ENCODE measurements around the gene B2M. TPM values are rescaled to one million over a fixed set of nuclear protein-coding genes. Genes with fewer than 3 reads are reported as not detected.
A peak's percentile ranks its signal among the peaks of the same experiment; 100 is the strongest.

Gene B2M
- 79.3 TPM for polyA plus RNA-seq (2013, experiment 1 of 2)
- polyA plus RNA-seq (2013, experiment 2 of 2), result 87.9 TPM

DNA sequence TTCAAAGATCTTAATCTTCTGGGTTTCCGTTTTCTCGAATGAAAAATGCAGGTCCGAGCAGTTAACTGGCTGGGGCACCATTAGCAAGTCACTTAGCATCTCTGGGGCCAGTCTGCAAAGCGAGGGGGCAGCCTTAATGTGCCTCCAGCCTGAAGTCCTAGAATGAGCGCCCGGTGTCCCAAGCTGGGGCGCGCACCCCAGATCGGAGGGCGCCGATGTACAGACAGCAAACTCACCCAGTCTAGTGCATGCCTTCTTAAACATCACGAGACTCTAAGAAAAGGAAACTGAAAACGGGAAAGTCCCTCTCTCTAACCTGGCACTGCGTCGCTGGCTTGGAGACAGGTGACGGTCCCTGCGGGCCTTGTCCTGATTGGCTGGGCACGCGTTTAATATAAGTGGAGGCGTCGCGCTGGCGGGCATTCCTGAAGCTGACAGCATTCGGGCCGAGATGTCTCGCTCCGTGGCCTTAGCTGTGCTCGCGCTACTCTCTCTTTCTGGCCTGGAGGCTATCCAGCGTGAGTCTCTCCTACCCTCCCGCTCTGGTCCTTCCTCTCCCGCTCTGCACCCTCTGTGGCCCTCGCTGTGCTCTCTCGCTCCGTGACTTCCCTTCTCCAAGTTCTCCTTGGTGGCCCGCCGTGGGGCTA is at the start of gene B2M, which contains the start of gene PATL2:
TSS of gene B2M (plus strand) at position 422 of the 647 bp plus-strand sequence. CDS start at position 452, 30 bp downstream.
TSS of gene PATL2 (minus strand) at position 228 of the 647 bp plus-strand sequence. CDS start 34,833 bp downstream, outside the sequence.
- H3K4me3 ChIP-seq (ENCODE audit: low read length), result peak within 1 kb of the TSS; percentile 81
- peaks cover 16% of the 10 kb centered on the region for H3K27me3 ChIP-seq (ENCODE audit: insufficient read depth, low read length)
- peak within 1 kb of the TSS; percentile 59; the same call in 1 of the 2 replicates for H3K27ac ChIP-seq (ENCODE audit: low read depth, low read length)
- no peaks in the 10 kb centered on the region for H3K4me1 ChIP-seq (ENCODE audit: insufficient read depth, low read length)
- H3K9me3 ChIP-seq (ENCODE audit: insufficient read depth, low read depth, low read length), result no peaks in the 10 kb centered on the region
- WGBS, result under 1% methylated on average over 37 of the region's 37 CpGs
- peak within 1 kb of the TSS; percentile 72 for H3K9ac ChIP-seq (ENCODE audit: low read depth, low read length)
- H3K36me3 ChIP-seq (ENCODE audit: insufficient read depth, low read length), result peaks cover 9% of the 10 kb centered on the region

DNA sequence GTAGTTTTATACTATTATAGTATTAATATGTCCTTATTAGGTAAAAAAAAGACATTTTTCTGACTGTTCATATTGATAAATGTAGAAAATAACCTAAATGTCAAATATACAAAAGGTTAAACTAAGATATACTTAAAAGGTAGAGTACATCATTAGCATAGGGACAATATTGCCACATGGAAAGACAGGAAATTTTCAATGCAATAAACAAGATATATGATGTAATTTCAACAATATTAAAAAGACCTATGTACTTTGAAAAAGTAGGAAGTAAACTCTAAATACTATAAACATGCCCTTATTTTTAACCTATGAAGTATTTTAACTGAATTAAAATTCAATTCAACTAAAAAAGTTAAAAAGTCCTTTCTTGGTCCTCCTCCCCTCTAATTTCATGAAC is 49.7 kb upstream of the B2M start:
- no peaks in the 10 kb centered on the region for H3K9me3 ChIP-seq (ENCODE audit: insufficient read depth, low read depth, low read length)
- H3K27ac ChIP-seq (ENCODE audit: low read depth, low read length), result no peak overlapping the region
- H3K27me3 ChIP-seq (ENCODE audit: insufficient read depth, low read length), result no peaks in the 10 kb centered on the region
- peak overlapping the region; percentile 86; the same call in 1 of the 2 replicates for H3K4me3 ChIP-seq (ENCODE audit: low read length)
- peaks cover 7% of the 10 kb centered on the region for H3K4me1 ChIP-seq (ENCODE audit: insufficient read depth, low read length)
- H3K9ac ChIP-seq (ENCODE audit: low read depth, low read length), result no peak overlapping the region
- peaks cover 34% of the 10 kb centered on the region for H3K36me3 ChIP-seq (ENCODE audit: insufficient read depth, low read length)

GRCh38 chr15:44662478-44663409 is 48.6 kb upstream of the B2M start:
- no peaks in the 10 kb centered on the region for H3K27me3 ChIP-seq (ENCODE audit: insufficient read depth, low read length)
- H3K27ac ChIP-seq (ENCODE audit: low read depth, low read length), result peak overlapping the region; percentile 83
- H3K4me1 ChIP-seq (ENCODE audit: insufficient read depth, low read length), result peaks cover 7% of the 10 kb centered on the region
- no peaks in the 10 kb centered on the region for H3K9me3 ChIP-seq (ENCODE audit: insufficient read depth, low read depth, low read length)
- H3K36me3 ChIP-seq (ENCODE audit: insufficient read depth, low read length), result peaks cover 23% of the 10 kb centered on the region
- H3K4me3 ChIP-seq (ENCODE audit: low read length), result peak overlapping the region; percentile 86
- peak overlapping the region; percentile 86 for H3K9ac ChIP-seq (ENCODE audit: low read depth, low read length)
- 28% methylated on average over 34 of the region's 34 CpGs for WGBS

GRCh38 chr15:44663410-44664308 is 47.7 kb upstream of the B2M start, which contains the start of gene SPG11:
Gene SPG11, minus strand, starts transcription at chr15:44663662. Its CDS starts 15 bp downstream, at chr15:44663647.
- H3K27me3 ChIP-seq (ENCODE audit: insufficient read depth, low read length), result no peaks in the 10 kb centered on the region
- 10% methylated on average over 53 of the region's 53 CpGs for WGBS
- H3K27ac ChIP-seq (ENCODE audit: low read depth, low read length), result peak within 1 kb of the TSS; percentile 83
- H3K4me1 ChIP-seq (ENCODE audit: insufficient read depth, low read length), result peaks cover 7% of the 10 kb centered on the region
- H3K36me3 ChIP-seq (ENCODE audit: insufficient read depth, low read length), result peaks cover 16% of the 10 kb centered on the region
- no peaks in the 10 kb centered on the region for H3K9me3 ChIP-seq (ENCODE audit: insufficient read depth, low read depth, low read length)
- H3K9ac ChIP-seq (ENCODE audit: low read depth, low read length), result peak within 1 kb of the TSS; percentile 86
- H3K4me3 ChIP-seq (ENCODE audit: low read length), result peak within 1 kb of the TSS; percentile 86

DNA sequence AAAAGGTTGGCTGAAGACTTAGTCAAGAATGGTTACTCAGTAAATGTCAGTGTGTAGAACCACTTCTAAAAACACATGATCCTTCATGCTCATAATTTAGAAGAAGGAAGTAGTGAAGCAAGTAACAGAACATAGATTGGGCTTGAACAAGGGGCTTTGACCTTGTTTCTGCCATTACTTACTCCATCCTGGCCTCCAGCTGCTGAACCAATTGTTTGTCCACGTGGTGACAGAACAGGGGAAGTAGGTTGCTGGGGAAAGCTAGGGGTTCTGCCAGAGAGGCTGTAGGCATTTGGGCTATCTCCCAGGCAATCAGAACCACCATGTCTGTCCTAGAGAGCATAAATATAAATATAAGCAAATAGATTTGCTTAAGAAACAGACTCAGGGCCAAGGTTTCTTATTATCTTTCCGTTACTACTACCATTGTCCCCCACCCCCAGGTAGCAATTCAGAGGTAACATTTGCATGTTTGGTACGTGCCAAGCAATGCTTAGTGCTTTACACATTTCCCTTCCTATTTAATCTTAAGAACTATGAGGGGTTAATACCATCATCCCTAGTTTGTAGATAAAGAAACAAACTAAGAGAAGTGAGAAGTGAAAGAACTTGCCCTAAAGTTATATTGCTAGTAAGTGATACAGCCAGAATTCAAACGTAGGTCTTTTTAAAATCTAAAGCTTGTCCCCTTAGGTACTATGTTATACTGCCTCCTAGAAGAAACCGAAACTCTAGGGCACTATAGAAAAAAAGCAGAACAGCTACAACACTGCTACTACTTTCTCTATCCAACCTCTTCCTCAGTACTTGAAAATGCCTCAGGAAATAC is 44.9 kb upstream of the B2M start:
- no peaks in the 10 kb centered on the region for H3K36me3 ChIP-seq (ENCODE audit: insufficient read depth, low read length)
- H3K4me3 ChIP-seq (ENCODE audit: low read length), result no peak overlapping the region
- H3K27ac ChIP-seq (ENCODE audit: low read depth, low read length), result no peak overlapping the region
- H3K4me1 ChIP-seq (ENCODE audit: insufficient read depth, low read length), result peaks cover 7% of the 10 kb centered on the region
- no peaks in the 10 kb centered on the region for H3K9me3 ChIP-seq (ENCODE audit: insufficient read depth, low read depth, low read length)
- H3K9ac ChIP-seq (ENCODE audit: low read depth, low read length), result no peak overlapping the region
- 75% methylated on average over 5 of the region's 5 CpGs for WGBS
- no peaks in the 10 kb centered on the region for H3K27me3 ChIP-seq (ENCODE audit: insufficient read depth, low read length)

- Histone ChIP-seq H3K4me1 (ENCODE audit: insufficient read depth, low read length) (peaks cover 4% of the 10 kb centered on the region), H3K9ac (ENCODE audit: low read depth, low read length) (no peak overlapping the region), H3K4me3 (ENCODE audit: low read length) (no peak overlapping the region), H3K27ac (ENCODE audit: low read depth, low read length) (no peak overlapping the region), H3K27me3 (ENCODE audit: insufficient read depth, low read length) (no peaks in the 10 kb centered on the region), H3K9me3 (ENCODE audit: insufficient read depth, low read depth, low read length) (no peaks in the 10 kb centered on the region), H3K36me3 (ENCODE audit: insufficient read depth, low read length) (no peaks in the 10 kb centered on the region)
- WGBS, result 91% methylated on average over 3 of the region's 3 CpGs
Observed at GRCh38 chr15:44667039-44667360, 44.3 kb upstream of the B2M start.

GRCh38 chr15:44668921-44669320 is 42.4 kb upstream of the B2M start:
- H3K9ac ChIP-seq (ENCODE audit: low read depth, low read length), result no peak overlapping the region
- peaks cover 2% of the 10 kb centered on the region; the same call in 1 of the 2 replicates for H3K4me1 ChIP-seq (ENCODE audit: insufficient read depth, low read length)
- H3K27me3 ChIP-seq (ENCODE audit: insufficient read depth, low read length), result no peaks in the 10 kb centered on the region
- no peaks in the 10 kb centered on the region for H3K36me3 ChIP-seq (ENCODE audit: insufficient read depth, low read length)
- H3K9me3 ChIP-seq (ENCODE audit: insufficient read depth, low read depth, low read length), result no peaks in the 10 kb centered on the region
- no peak overlapping the region for H3K4me3 ChIP-seq (ENCODE audit: low read length)
- no peak overlapping the region for H3K27ac ChIP-seq (ENCODE audit: low read depth, low read length)
- WGBS, result 87% methylated on average over 2 of the region's 2 CpGs

DNA sequence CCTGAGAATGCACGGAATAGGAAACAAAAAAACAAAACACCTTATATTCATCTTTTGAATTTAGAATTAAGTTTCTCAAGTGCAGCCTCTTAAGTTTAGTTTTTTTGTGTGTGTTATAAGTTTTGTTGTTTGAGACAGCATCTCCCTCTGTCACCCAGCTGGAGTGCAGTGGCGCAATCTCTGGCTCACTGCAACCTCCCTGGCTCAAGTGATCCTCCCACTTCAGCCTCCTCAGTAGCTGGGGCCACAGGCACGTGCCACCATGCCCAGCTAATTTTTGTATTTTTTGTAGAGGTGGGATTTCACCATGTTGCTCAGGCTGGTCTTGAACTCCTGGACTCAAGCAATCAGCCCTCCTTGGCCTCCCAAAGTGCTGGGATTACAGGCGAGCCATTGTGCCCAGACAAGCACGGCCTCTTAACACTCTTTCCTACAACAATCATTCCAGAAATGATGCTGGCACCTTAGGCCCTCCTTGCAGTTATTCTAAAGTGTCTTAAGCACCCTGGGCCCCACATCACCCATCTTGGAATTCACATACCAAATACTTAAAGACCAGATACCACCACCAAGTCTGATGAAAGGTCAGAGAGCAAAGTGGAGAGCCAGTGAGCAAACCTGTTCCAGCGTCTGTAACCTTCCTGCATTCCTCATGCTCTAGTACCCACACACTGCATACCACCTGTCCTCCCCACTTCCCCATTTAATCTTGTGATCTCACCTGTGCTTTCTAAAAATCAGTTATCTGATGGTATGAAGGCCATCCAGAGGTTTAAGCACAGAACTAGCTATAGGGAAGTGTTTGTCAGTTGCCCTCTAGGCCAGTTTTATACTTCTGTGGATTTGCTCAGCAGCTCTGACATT is 41.0 kb upstream of the B2M start:
- no peaks in the 10 kb centered on the region for H3K9me3 ChIP-seq (ENCODE audit: insufficient read depth, low read depth, low read length)
- no peak overlapping the region for H3K9ac ChIP-seq (ENCODE audit: low read depth, low read length)
- H3K27me3 ChIP-seq (ENCODE audit: insufficient read depth, low read length), result no peaks in the 10 kb centered on the region
- 84% methylated on average over 6 of the region's 6 CpGs for WGBS
- no peaks in the 10 kb centered on the region for H3K4me1 ChIP-seq (ENCODE audit: insufficient read depth, low read length)
- no peaks in the 10 kb centered on the region for H3K36me3 ChIP-seq (ENCODE audit: insufficient read depth, low read length)
- no peak overlapping the region for H3K4me3 ChIP-seq (ENCODE audit: low read length)
- H3K27ac ChIP-seq (ENCODE audit: low read depth, low read length), result no peak overlapping the region

GRCh38 chr15:44673639-44674038 is 37.7 kb upstream of the B2M start:
- H3K9ac ChIP-seq (ENCODE audit: low read depth, low read length), result no peak overlapping the region
- H3K27me3 ChIP-seq (ENCODE audit: insufficient read depth, low read length), result no peaks in the 10 kb centered on the region
- H3K9me3 ChIP-seq (ENCODE audit: insufficient read depth, low read depth, low read length), result no peaks in the 10 kb centered on the region
- 88% methylated on average over 2 of the region's 2 CpGs for WGBS
- H3K27ac ChIP-seq (ENCODE audit: low read depth, low read length), result no peak overlapping the region
- no peaks in the 10 kb centered on the region for H3K36me3 ChIP-seq (ENCODE audit: insufficient read depth, low read length)
- H3K4me3 ChIP-seq (ENCODE audit: low read length), result no peak overlapping the region
- no peaks in the 10 kb centered on the region for H3K4me1 ChIP-seq (ENCODE audit: insufficient read depth, low read length)

Data from HUES64 (cell line).